ENCODE results near the gene ITIH5. TPM values are rescaled to one million over a fixed set of nuclear protein-coding genes. Genes with fewer than 3 reads are reported as not detected.
A peak's percentile ranks its signal among the peaks of the same experiment; 100 is the strongest.
"Not testable (repeated sequence)": the region's sequence is repeated elsewhere in the genome, so short reads cannot be mapped to it uniquely, and the experiment has no call there.

Gene ITIH5
- total RNA-seq (2012; rRNA removed), result under 0.01 TPM in 1 of 2 replicates, not detected in the other

DNA sequence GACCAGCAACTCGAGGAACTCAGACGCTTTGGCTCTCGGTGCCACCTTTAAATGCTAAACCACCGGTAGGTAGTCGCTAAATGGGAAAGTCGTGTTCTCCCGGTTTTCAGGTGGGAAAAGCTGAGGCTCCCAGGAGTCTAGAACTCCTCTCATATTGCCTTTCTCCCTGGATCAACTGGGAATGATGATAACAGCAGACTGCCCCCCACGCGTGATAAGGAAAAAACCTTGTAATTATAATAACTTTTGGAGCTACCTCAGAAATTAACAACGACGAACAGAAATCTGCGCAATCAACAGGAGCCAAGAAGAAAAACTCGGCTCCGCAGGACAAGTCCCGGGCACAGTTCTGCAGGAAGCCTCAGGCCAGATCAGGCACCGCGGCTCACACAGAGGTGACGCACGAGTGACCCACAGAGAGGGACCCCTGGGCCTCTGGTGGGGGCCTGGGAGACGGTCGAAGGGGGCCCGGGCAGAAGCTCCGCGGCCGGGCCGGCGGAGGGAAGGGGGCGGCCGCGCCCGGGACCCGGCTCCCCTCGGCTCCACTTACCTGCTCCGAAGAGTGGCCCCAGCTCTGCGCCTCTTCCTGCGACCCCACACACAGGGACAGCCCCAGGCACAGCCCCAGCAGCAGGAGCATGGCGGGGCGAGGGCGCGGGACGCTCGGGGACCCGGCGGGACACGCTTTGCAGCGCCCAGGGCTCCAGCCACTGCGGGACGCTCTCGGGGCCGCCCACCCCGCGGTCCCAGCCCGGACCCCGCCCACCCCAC lies at the start of gene ITIH5:
TSS of gene ITIH5 (minus strand) at position 714 of the 771 bp plus-strand sequence. CDS start at position 640, 74 bp downstream.
- no peaks in the 10 kb centered on the region for H3K36me3 ChIP-seq (ENCODE audit: insufficient read depth, low read length)
- H3K4me1 ChIP-seq (ENCODE audit: control insufficient read depth, insufficient read depth, low read length), result no peaks in the 10 kb centered on the region
- H3K9me3 ChIP-seq (replicated peaks; ENCODE audit: low read length), result no peaks in the 10 kb centered on the region
- H3K9ac ChIP-seq (ENCODE audit: low read depth, low read length), result no peak within 1 kb of the TSS
- peak within 1 kb of the TSS; percentile 30 for H3K4me3 ChIP-seq (ENCODE audit: low read length)
- H3K4me2 ChIP-seq (ENCODE audit: low read length), result peak within 1 kb of the TSS; percentile 61
- H3K27me3 ChIP-seq (ENCODE audit: control insufficient read depth, insufficient read depth, low read length), result peaks cover 38% of the 10 kb centered on the region

DNA sequence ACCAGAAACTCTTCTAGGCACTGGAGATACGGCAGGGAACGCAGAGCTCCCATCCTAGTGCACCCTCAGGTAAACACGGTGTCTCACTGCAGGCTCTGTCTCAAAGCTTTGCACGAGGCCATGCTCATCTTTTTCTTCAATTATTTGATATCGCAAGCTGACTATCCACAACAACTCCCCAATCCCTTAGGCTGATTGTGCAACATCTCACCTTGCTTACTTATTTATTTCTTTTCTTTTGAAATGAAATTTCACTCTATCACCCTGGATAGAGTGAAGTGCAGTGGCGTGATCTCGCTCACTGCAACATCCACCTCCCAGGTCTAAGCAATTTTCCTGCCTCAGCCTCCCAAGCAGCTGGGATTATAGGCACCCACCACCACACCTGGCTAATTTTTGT lies 48.7 kb upstream of the ITIH5 start:
- no peak overlapping the region for H3K9ac ChIP-seq (ENCODE audit: low read depth, low read length)
- no peaks in the 10 kb centered on the region for H3K27me3 ChIP-seq (ENCODE audit: control insufficient read depth, insufficient read depth, low read length)
- H3K4me3 ChIP-seq (ENCODE audit: low read length), result no peak overlapping the region
- H3K4me1 ChIP-seq (ENCODE audit: control insufficient read depth, insufficient read depth, low read length), result no peaks in the 10 kb centered on the region
- no peak overlapping the region for H3K4me2 ChIP-seq (ENCODE audit: low read length)
- H3K9me3 ChIP-seq (replicated peaks; ENCODE audit: low read length), result no peaks in the 10 kb centered on the region
- H3K36me3 ChIP-seq (ENCODE audit: insufficient read depth, low read length), result no peaks in the 10 kb centered on the region

DNA sequence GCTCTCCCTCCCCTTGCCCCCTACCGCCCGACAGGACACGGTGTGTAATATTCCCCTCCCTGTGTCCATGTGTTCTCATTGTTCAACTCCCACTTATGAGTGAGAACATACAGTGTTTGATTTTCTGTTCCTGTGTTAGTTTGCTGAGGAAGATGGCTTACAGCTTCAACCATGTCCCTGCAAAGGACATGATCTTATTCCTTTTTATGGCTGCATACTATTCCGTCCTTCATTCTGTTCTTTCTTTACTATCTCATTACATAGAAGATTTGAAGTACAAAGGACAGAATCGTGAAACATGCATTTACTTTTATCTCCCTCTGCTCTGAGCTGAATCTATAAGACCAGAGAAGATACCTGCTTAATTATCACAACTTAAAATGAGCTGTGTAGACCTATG lies 44.3 kb upstream of the ITIH5 start:
- H3K36me3 ChIP-seq (ENCODE audit: insufficient read depth, low read length); H3K4me2 ChIP-seq (ENCODE audit: low read length); H3K27me3 ChIP-seq (ENCODE audit: control insufficient read depth, insufficient read depth, low read length); H3K4me3 ChIP-seq (ENCODE audit: low read length); H3K9ac ChIP-seq (ENCODE audit: low read depth, low read length); H3K9me3 ChIP-seq (replicated peaks; ENCODE audit: low read length); H3K4me1 ChIP-seq (ENCODE audit: control insufficient read depth, insufficient read depth, low read length): not testable (repeated sequence)

DNA sequence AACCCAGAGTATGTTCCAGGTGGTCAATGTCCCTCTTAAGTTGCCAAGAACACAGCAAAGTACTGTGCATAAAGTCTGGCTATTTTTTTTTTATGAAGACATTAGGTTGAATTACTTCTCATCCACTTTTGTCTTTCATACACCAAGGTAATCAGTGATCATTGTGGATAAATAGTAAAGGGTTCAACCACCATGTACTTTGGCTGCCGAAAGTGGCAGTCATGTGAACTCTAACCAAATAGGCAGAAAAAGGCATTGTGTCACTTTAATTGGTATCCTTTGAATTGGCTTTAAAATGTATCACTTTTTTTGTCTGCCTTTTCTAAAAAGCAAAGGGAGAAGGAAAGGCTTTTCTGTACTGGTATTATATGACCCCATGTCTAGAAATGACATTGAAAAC lies 43.7 kb upstream of the ITIH5 start:
- Histone ChIP-seq H3K4me2 (ENCODE audit: low read length) (no peak overlapping the region), H3K9ac (ENCODE audit: low read depth, low read length) (no peak overlapping the region), H3K4me1 (ENCODE audit: control insufficient read depth, insufficient read depth, low read length) (no peaks in the 10 kb centered on the region), H3K4me3 (ENCODE audit: low read length) (no peak overlapping the region), H3K36me3 (ENCODE audit: insufficient read depth, low read length) (no peaks in the 10 kb centered on the region), H3K9me3 (replicated peaks; ENCODE audit: low read length) (no peaks in the 10 kb centered on the region), H3K27me3 (ENCODE audit: control insufficient read depth, insufficient read depth, low read length) (no peaks in the 10 kb centered on the region)

DNA sequence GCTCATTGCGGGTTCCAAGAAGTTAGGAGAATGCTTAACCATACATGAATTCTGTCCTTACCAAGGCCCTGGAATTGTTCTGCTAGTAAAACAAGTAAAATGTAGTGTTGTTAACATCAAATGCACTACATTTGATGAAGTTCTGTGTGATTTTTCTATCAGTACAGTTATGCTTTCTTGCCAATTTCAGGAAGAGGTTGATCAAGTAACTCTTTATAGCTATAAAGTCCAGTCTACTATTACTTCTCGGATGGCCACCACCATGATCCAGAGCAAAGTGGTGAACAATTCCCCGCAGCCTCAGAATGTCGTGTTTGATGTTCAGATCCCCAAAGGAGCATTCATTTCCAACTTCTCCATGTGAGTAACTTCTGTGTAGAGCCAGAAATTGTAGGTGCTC lies 42.1 kb upstream of the ITIH5 start:
- no peaks in the 10 kb centered on the region for H3K4me1 ChIP-seq (ENCODE audit: control insufficient read depth, insufficient read depth, low read length)
- H3K4me3 ChIP-seq (ENCODE audit: low read length), result no peak overlapping the region
- H3K27me3 ChIP-seq (ENCODE audit: control insufficient read depth, insufficient read depth, low read length), result no peaks in the 10 kb centered on the region
- no peak overlapping the region for H3K9ac ChIP-seq (ENCODE audit: low read depth, low read length)
- no peaks in the 10 kb centered on the region for H3K36me3 ChIP-seq (ENCODE audit: insufficient read depth, low read length)
- no peak overlapping the region for H3K4me2 ChIP-seq (ENCODE audit: low read length)
- H3K9me3 ChIP-seq (replicated peaks; ENCODE audit: low read length), result no peaks in the 10 kb centered on the region

DNA sequence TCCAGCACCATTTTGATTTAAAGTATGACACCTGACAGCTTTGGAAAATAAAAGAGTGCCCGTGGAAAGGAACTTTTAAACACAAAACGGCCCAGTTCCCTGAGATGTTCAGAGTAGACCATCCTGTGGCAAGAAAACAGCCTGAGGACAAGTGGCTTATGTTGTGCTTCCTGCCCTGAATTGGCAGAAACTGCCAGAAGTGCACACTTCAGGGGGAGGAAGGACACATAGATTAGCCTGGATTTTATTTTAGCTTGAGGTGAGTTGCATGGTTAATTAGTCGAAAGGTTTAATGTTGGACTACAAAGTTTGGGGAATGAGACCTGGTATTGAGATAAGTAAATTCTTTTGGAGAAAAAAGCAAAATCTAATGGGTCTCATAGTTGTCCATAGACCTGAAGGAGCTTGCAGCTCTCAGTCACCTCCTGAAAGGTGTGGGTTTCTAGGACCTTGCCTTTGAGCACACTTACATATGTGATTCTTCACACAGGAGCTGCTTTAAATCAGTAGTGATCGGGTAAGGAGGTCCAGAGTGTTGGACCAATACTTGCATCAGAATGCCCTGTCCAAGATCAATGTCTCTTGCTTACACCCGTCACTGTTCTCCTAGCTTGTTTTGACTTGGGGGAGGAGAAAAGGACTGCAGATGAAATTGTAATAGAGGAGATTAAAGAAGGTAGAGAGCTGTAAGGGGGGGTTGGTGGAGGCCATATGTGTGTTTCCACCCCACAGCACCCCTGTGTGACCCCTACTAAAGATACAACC lies 41.3 kb upstream of the ITIH5 start:
- no peak overlapping the region for H3K4me2 ChIP-seq (ENCODE audit: low read length)
- no peaks in the 10 kb centered on the region for H3K4me1 ChIP-seq (ENCODE audit: control insufficient read depth, insufficient read depth, low read length)
- H3K9me3 ChIP-seq (replicated peaks; ENCODE audit: low read length), result no peaks in the 10 kb centered on the region
- no peaks in the 10 kb centered on the region for H3K27me3 ChIP-seq (ENCODE audit: control insufficient read depth, insufficient read depth, low read length)
- H3K9ac ChIP-seq (ENCODE audit: low read depth, low read length), result no peak overlapping the region
- no peak overlapping the region for H3K4me3 ChIP-seq (ENCODE audit: low read length)
- no peaks in the 10 kb centered on the region for H3K36me3 ChIP-seq (ENCODE audit: insufficient read depth, low read length)

DNA sequence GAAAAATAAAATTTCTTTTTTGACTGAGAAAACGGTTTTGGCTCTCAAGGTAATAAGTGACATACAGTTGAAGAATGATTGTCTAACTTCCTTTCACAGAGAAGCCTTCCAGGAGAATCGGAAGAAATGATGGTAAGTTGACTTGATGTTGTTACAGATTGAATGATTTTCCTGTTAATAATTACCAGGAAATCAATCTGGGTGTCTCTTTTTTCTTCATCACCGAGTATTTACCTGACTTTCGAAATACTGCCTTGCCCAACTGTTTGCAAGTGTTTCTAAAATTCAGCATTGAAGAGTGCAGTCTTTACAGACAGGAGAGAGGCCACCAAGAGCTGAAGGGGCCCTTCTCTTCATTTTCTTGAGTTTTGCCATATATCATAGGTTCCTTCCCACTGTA lies 40.3 kb upstream of the ITIH5 start:
- Histone ChIP-seq H3K4me2 (ENCODE audit: low read length) (no peak overlapping the region), H3K9ac (ENCODE audit: low read depth, low read length) (no peak overlapping the region), H3K27me3 (ENCODE audit: control insufficient read depth, insufficient read depth, low read length) (no peaks in the 10 kb centered on the region), H3K9me3 (replicated peaks; ENCODE audit: low read length) (no peaks in the 10 kb centered on the region), H3K36me3 (ENCODE audit: insufficient read depth, low read length) (no peaks in the 10 kb centered on the region), H3K4me1 (ENCODE audit: control insufficient read depth, insufficient read depth, low read length) (no peaks in the 10 kb centered on the region), H3K4me3 (ENCODE audit: low read length) (no peak overlapping the region)

DNA sequence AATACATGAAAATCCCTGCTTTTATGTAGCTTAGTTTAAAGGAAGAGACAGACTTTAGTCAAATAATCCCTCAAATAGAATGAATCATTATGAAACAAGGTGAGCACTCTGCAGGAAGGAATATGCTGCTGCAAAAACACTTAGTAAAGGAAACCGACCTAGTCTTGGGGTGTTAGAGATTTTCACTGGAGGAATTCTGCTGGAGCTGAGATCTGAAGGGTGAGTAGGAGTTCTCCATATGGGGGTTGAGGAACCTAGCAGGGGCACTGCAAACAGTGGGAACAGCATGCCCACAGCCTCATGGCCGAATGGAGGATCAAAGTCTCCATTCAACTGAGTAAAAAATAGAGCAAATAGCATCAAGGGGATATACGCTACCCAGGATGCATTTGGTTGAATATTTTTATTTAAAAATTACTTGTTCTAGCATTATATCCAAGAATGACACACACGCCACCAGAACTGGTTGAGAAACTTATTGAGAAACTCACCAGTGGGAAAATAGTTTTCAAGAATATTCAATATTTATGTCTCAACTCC lies 39.8 kb upstream of the ITIH5 start:
- H3K4me2 ChIP-seq (ENCODE audit: low read length), result no peak overlapping the region
- H3K4me3 ChIP-seq (ENCODE audit: low read length), result no peak overlapping the region
- no peaks in the 10 kb centered on the region for H3K9me3 ChIP-seq (replicated peaks; ENCODE audit: low read length)
- no peaks in the 10 kb centered on the region for H3K36me3 ChIP-seq (ENCODE audit: insufficient read depth, low read length)
- H3K9ac ChIP-seq (ENCODE audit: low read depth, low read length), result no peak overlapping the region
- H3K4me1 ChIP-seq (ENCODE audit: control insufficient read depth, insufficient read depth, low read length), result no peaks in the 10 kb centered on the region
- H3K27me3 ChIP-seq (ENCODE audit: control insufficient read depth, insufficient read depth, low read length), result no peaks in the 10 kb centered on the region

DNA sequence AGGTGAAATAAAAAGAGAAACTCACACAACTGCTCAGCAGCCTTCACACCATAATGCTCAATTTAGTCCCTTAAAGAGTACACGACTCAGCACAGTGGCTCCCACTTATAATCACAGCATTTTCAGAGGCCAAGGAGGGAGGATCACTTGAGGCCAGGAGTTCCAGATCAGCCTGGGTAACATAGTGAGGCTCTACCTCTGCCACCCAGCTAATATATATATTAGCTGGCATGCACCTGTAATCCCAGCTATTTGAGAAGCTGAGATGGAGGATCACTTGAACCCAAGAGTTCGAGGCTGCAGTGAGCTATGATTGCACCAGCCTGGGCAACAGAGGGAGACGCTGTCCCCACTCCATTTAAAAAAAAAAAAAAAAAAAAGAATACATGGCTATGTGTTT lies 38.6 kb upstream of the ITIH5 start:
- no peak overlapping the region for H3K4me3 ChIP-seq (ENCODE audit: low read length)
- H3K9me3 ChIP-seq (replicated peaks; ENCODE audit: low read length), result no peaks in the 10 kb centered on the region
- no peaks in the 10 kb centered on the region for H3K4me1 ChIP-seq (ENCODE audit: control insufficient read depth, insufficient read depth, low read length)
- H3K36me3 ChIP-seq (ENCODE audit: insufficient read depth, low read length), result no peaks in the 10 kb centered on the region
- no peak overlapping the region for H3K9ac ChIP-seq (ENCODE audit: low read depth, low read length)
- no peak overlapping the region for H3K4me2 ChIP-seq (ENCODE audit: low read length)
- H3K27me3 ChIP-seq (ENCODE audit: control insufficient read depth, insufficient read depth, low read length), result no peaks in the 10 kb centered on the region

DNA sequence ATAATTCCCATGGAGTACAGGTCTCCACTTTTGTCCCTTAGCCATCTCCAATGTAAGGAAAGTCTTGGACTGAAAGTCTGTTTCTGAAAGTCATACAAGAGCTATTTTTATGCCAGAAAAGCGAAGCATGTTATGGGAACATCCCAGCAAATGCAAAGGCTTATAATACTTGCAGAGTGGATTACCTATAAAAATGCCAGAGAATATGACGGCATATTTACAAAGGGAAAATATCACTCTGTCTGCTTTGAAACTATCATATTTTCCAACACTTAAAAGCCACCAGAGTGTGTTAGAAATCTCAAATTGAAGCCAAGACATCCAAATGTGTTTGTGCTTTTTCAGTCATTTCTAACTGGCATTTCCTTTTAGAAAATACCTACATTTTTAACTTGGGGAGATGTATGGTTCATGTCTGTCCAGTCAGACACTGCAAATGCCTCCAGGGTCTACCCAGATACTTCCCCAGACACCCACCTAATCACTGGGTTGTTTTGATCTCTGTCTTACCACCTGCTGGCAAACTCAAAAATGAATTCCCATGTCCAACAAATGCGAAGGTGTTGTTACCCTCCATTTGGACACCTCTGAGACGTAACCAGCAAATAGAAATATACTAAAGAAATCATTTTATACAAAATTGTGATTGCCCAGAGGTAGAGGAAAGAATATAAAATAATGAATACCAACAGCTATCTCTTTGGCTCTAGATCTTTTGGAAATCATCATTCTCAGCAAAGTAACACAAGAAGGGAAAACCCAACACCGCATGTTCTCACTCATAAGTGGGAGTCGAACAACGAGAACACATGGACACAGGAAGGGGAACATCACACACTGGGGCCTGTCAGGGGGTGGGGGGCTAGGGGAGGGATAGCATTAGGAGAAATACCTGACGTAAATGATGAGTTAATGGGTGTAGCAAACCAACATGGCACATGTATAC lies 37.6 kb upstream of the ITIH5 start:
- no peak overlapping the region for H3K4me3 ChIP-seq (ENCODE audit: low read length)
- H3K4me2 ChIP-seq (ENCODE audit: low read length), result no peak overlapping the region
- no peak overlapping the region for H3K9ac ChIP-seq (ENCODE audit: low read depth, low read length)
- no peaks in the 10 kb centered on the region for H3K4me1 ChIP-seq (ENCODE audit: control insufficient read depth, insufficient read depth, low read length)
- no peaks in the 10 kb centered on the region for H3K27me3 ChIP-seq (ENCODE audit: control insufficient read depth, insufficient read depth, low read length)
- no peaks in the 10 kb centered on the region for H3K36me3 ChIP-seq (ENCODE audit: insufficient read depth, low read length)
- no peaks in the 10 kb centered on the region for H3K9me3 ChIP-seq (replicated peaks; ENCODE audit: low read length)

DNA sequence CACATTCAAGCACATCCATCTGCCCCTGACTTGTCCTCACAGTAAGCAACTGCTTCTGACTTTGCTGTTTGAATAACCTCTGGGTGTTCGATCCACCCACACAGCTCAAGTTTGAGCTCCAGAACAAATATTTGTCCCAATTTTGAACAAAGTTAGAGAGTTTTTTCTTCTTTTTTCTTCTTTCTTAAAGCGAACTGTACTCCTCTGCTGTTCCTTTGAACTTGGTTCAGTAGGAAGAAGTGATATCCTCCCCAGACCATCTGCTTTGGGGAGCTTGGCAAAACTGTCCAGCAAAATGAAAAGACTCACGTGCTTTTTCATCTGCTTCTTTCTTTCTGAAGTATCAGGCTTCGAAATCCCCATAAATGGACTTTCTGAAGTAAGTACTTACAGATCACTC lies 36.4 kb upstream of the ITIH5 start, which contains the start of gene ITIH2:
TSS of gene ITIH2 (plus strand) at position 177 of the 400 bp plus-strand sequence. CDS start at position 296, 119 bp downstream.
- H3K27me3 ChIP-seq (ENCODE audit: control insufficient read depth, insufficient read depth, low read length), result no peaks in the 10 kb centered on the region
- no peaks in the 10 kb centered on the region for H3K9me3 ChIP-seq (replicated peaks; ENCODE audit: low read length)
- H3K9ac ChIP-seq (ENCODE audit: low read depth, low read length), result no peak within 1 kb of the TSS
- H3K4me3 ChIP-seq (ENCODE audit: low read length), result no peak within 1 kb of the TSS
- no peak within 1 kb of the TSS for H3K4me2 ChIP-seq (ENCODE audit: low read length)
- H3K36me3 ChIP-seq (ENCODE audit: insufficient read depth, low read length), result no peaks in the 10 kb centered on the region
- no peaks in the 10 kb centered on the region for H3K4me1 ChIP-seq (ENCODE audit: control insufficient read depth, insufficient read depth, low read length)
